SU-DHL-6 (cell line): ENCODE measurements around the gene ZBTB47.

Experiments used
- CTCF ChIP-seq: fragments of 200-600 bp; sonication (generic); IDR thresholded peaks from one replicate; pipeline ENCODE4 v1.5.1; 2017; ENCODE audit warnings: antibody characterized with exemption, mild to moderate bottlenecking, low read length, moderate library complexity; ENCODE audit not compliant: insufficient read depth, poor library complexity, severe bottlenecking
- EZH2phosphoT487 ChIP-seq: fragments of 200-600 bp; sonication (generic), shearing (Covaris generic); conservative IDR thresholded peaks from 2 replicates; pipeline ENCODE4 v1.6.1; 2018; ENCODE audit warnings: mild to moderate bottlenecking, antibody characterized with exemption, low read length, moderate library complexity, mixed read lengths

GRCh38 chr3:42708611-42709151 is 55.2 kb downstream of the ZBTB47 start:
- TF ChIP-seq CTCF: no peak
- no peak for TF ChIP-seq EZH2phosphoT487
